ENCODE data around the gene ARHGAP45.
"Not testable (repeated sequence)": the region's sequence is repeated elsewhere in the genome, so short reads cannot be mapped to it uniquely, and the experiment has no call there.

ARHGAP45 gene

GRCh38 chr19:1106841-1107660 lies 40.1 kb downstream of the ARHGAP45 start:
- DNase-seq: no peak

- DNase-seq: no peak
Measured at GRCh38 chr19:1107661-1108261, 40.8 kb downstream of the ARHGAP45 start.

GRCh38 chr19:1108291-1109031 lies 41.5 kb downstream of the ARHGAP45 start:
- no peak for DNase-seq

GRCh38 chr19:1109032-1109551 lies 42.1 kb downstream of the ARHGAP45 start:
- no peak for DNase-seq

GRCh38 chr19:1109697-1110671 lies 43.0 kb downstream of the ARHGAP45 start:
- DNase-seq: no peak

- no peak for DNase-seq
Measured at GRCh38 chr19:1110809-1111640, 44.1 kb downstream of the ARHGAP45 start.

- no peak for DNase-seq
Measured at GRCh38 chr19:1111641-1112267, 44.8 kb downstream of the ARHGAP45 start.

- no peak for DNase-seq
Measured at GRCh38 chr19:1112268-1113029, 45.5 kb downstream of the ARHGAP45 start.

GRCh38 chr19:1113030-1113985 lies 46.3 kb downstream of the ARHGAP45 start:
- DNase-seq: peak; percentile 88

GRCh38 chr19:1113986-1114483 lies 47.1 kb downstream of the ARHGAP45 start:
- DNase-seq: no peak

GRCh38 chr19:1114728-1115127 lies 47.8 kb downstream of the ARHGAP45 start:
- not testable (repeated sequence) for DNase-seq

- no peak for DNase-seq
Measured at GRCh38 chr19:1115646-1116420, 48.9 kb downstream of the ARHGAP45 start.

- no peak for DNase-seq
Measured at GRCh38 chr19:1116726-1117581, 50.0 kb downstream of the ARHGAP45 start.

- DNase-seq: no peak
Measured at GRCh38 chr19:1117654-1118053, 50.7 kb downstream of the ARHGAP45 start.

GRCh38 chr19:1118999-1119398 lies 52.0 kb downstream of the ARHGAP45 start:
- no peak for DNase-seq

- no peak for DNase-seq
Measured at GRCh38 chr19:1119475-1120217, 52.7 kb downstream of the ARHGAP45 start.
